Activated CD4-positive, alpha-beta T cell treated with anti-CD3 and anti-CD28 coated beads, Interleukin-2, amount 10 ng/mL, durations not matched to agents 24 days and 14 days (primary cell): Measurements from ENCODE around the gene NME7. TPM values are rescaled to one million over a fixed set of nuclear protein-coding genes. Genes with fewer than 3 reads are reported as not detected.
"Not testable (repeated sequence)": the region's sequence is repeated elsewhere in the genome, so short reads cannot be mapped to it uniquely, and the experiment has no call there.

Experiments used
- DNase-seq: peaks from one replicate; pipeline ENCODE4 v3.0.0; 2022
- H3K27ac Mint-ChIP-seq: one replicate; pipeline ENCODE4 v1.8.0; 2022; ENCODE audit warnings: mild to moderate bottlenecking, mixed read lengths
- H3K27me3 Mint-ChIP-seq: one replicate; pipeline ENCODE4 v1.8.0; 2022; ENCODE audit warnings: mixed read lengths
- H3K36me3 Mint-ChIP-seq: one replicate; pipeline ENCODE4 v1.8.0; 2022; ENCODE audit warnings: low read depth, mild to moderate bottlenecking, mixed read lengths
- H3K4me1 Mint-ChIP-seq: one replicate; pipeline ENCODE4 v1.8.0; 2021; ENCODE audit warnings: mixed read lengths
- H3K4me3 Mint-ChIP-seq: one replicate; pipeline ENCODE4 v1.8.0; 2022; ENCODE audit warnings: mild to moderate bottlenecking, moderate library complexity, mixed read lengths
- H3K9me3 Mint-ChIP-seq: one replicate; pipeline ENCODE4 v1.8.0; 2021; ENCODE audit warnings: mixed read lengths
- intact Hi-C: fragments of 100-400 bp; cut with micrococcal nuclease; formaldehyde crosslinking; loops from one replicate; pipeline ENCODE4 v1.15.1; 2023
- total RNA-seq: library from RNA; stranded (reverse); gene quantifications from 2 replicates; pipeline ENCODE4 v1.2.3, GENCODE V29; 2022

NME7 gene
- total RNA-seq, 1 donor from 2014 or later, result 10.6 TPM

- Mint-ChIP-seq H3K9me3 (no peaks in the 10 kb centered on the region), H3K36me3 (peaks cover 56% of the 10 kb centered on the region), H3K27ac (no peak overlapping the region), H3K4me3 (no peak overlapping the region), H3K4me1 (peaks cover 7% of the 10 kb centered on the region), H3K27me3 (no peaks in the 10 kb centered on the region)
- intact Hi-C loops, result no loop called here
- DNase-seq, result no peak
Measured at GRCh38 chr1:169127305-169127704, 240.3 kb downstream of the NME7 start.

DNA sequence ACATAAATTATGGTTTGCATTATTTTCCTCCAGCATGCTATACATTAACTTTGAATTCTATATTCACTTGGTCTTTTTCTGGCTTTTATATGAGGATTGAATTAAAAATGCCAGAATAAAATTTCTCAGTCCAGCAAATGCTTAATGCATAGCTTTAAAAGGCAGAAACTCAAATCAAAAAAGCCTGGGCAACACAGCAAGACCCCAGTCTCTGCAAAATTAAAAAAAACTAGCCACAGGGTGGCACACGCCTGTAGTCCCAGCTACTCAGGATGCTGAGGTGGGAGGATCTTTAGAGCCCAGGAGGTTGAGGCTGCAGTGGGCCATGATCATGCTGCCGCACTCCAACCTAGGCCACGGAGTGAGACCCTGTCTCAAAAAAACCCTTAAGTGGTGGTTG, 241.3 kb downstream of the NME7 start:
- intact Hi-C loops, result no loop called here
- no peak for DNase-seq
- H3K4me1 Mint-ChIP-seq, result peaks cover 7% of the 10 kb centered on the region
- H3K27me3 Mint-ChIP-seq, result no peaks in the 10 kb centered on the region
- no peak overlapping the region for H3K27ac Mint-ChIP-seq
- H3K9me3 Mint-ChIP-seq, result no peaks in the 10 kb centered on the region
- no peak overlapping the region for H3K4me3 Mint-ChIP-seq
- peaks cover 56% of the 10 kb centered on the region for H3K36me3 Mint-ChIP-seq

- H3K9me3 Mint-ChIP-seq, H3K4me1 Mint-ChIP-seq, H3K27ac Mint-ChIP-seq, H3K27me3 Mint-ChIP-seq, DNase-seq, H3K4me3 Mint-ChIP-seq, intact Hi-C loops: not testable (repeated sequence)
- H3K36me3 Mint-ChIP-seq, result peaks cover 49% of the 10 kb centered on the region
Measured at GRCh38 chr1:169125597-169125996, 242.0 kb downstream of the NME7 start.

DNA sequence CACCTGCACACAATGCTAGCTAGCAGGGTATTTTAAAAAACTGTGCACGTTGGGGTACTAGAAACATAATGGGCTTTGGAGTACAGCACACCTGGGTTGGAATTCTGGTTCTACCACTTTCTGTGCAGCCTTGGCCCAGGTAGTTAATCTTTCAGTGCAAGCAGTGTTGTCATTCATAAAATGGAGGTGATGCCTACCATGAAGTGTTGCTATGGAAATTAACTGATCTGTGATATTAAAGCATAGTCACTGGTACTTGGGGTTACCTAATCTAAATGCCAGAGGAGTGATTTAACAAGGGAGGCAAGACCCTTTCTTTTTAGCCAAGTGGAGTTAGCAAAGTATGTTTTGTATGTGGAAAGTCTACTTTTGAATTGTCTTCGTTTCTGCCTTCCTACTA, 243.1 kb downstream of the NME7 start:
- no peak for DNase-seq
- Mint-ChIP-seq H3K4me3 (no peak overlapping the region), H3K4me1 (peaks cover 9% of the 10 kb centered on the region), H3K9me3 (no peaks in the 10 kb centered on the region), H3K27ac (no peak overlapping the region), H3K27me3 (no peaks in the 10 kb centered on the region), H3K36me3 (peaks cover 47% of the 10 kb centered on the region)
- intact Hi-C loops, result no loop called here

GRCh38 chr1:169122976-169123375, 244.6 kb downstream of the NME7 start:
- Mint-ChIP-seq H3K36me3 (peaks cover 40% of the 10 kb centered on the region), H3K4me1 (peaks cover 5% of the 10 kb centered on the region), H3K9me3 (no peaks in the 10 kb centered on the region), H3K4me3 (no peak overlapping the region), H3K27ac (no peak overlapping the region), H3K27me3 (no peaks in the 10 kb centered on the region)
- DNase-seq, result no peak
- intact Hi-C loops, result no loop called here

GRCh38 chr1:169121146-169121923, 246.3 kb downstream of the NME7 start:
- Mint-ChIP-seq H3K4me1 (peaks cover 12% of the 10 kb centered on the region), H3K36me3 (peaks cover 41% of the 10 kb centered on the region), H3K4me3 (no peak overlapping the region), H3K27me3 (no peaks in the 10 kb centered on the region), H3K9me3 (no peaks in the 10 kb centered on the region), H3K27ac (no peak overlapping the region)
- no peak for DNase-seq
- intact Hi-C loops, result no loop called here

GRCh38 chr1:169120066-169120465, 247.5 kb downstream of the NME7 start:
- intact Hi-C loops, result no loop called here
- H3K4me1 Mint-ChIP-seq, result peaks cover 12% of the 10 kb centered on the region
- no peak overlapping the region for H3K4me3 Mint-ChIP-seq
- peaks cover 39% of the 10 kb centered on the region for H3K36me3 Mint-ChIP-seq
- no peaks in the 10 kb centered on the region for H3K9me3 Mint-ChIP-seq
- no peak for DNase-seq
- H3K27ac Mint-ChIP-seq, result no peak overlapping the region
- no peaks in the 10 kb centered on the region for H3K27me3 Mint-ChIP-seq

- DNase-seq, result no peak
- peaks cover 12% of the 10 kb centered on the region for H3K4me1 Mint-ChIP-seq
- no peak overlapping the region for H3K4me3 Mint-ChIP-seq
- intact Hi-C loops, result no loop called here
- peaks cover 36% of the 10 kb centered on the region for H3K36me3 Mint-ChIP-seq
- no peak overlapping the region for H3K27ac Mint-ChIP-seq
- no peaks in the 10 kb centered on the region for H3K27me3 Mint-ChIP-seq
- no peaks in the 10 kb centered on the region for H3K9me3 Mint-ChIP-seq
Measured at GRCh38 chr1:169119405-169119804, 248.2 kb downstream of the NME7 start.

DNA sequence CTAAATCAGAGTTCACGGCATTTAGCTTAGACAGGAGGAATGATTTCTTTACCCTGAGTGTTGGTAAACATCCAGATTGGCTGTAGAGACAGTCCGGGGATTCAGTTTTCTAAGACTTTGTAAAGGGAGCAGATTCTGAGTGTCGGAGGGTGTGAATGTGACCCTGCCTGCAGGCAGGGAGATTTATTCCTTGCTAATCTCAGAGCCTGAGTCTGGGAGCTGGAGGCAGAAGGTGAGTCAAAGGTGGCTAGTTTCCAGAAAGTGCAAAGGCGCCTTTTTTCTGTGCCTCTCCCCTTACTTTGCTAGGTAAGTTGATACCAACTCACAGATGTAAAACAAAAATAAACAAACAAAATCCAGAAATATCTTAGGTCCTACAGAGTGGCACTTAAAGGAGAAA, 249.4 kb downstream of the NME7 start:
- Mint-ChIP-seq H3K27me3 (no peaks in the 10 kb centered on the region), H3K36me3 (peaks cover 41% of the 10 kb centered on the region), H3K27ac (no peak overlapping the region), H3K4me3 (no peak overlapping the region), H3K9me3 (no peaks in the 10 kb centered on the region), H3K4me1 (peaks cover 12% of the 10 kb centered on the region)
- intact Hi-C loops, result no loop called here
- DNase-seq, result no peak

DNA sequence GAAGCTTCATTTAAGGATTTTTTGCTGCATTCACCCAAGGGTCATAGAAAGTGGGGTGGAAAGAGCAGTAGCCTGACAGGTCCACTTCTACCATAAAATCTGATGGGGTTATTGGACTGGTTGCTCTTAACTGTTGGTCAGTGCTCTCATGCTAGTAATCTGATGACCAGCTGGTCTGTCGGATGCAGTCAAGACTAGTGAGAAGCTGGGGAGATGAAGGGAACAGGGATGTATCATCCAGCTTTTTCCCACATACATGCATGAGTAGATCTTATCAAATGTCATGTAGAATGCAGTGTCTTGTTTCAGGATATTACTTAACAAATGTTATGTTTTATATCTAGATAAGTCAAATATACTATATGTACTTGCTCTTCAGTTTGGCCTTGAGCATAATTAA, 250.0 kb downstream of the NME7 start:
- Mint-ChIP-seq H3K36me3 (peaks cover 44% of the 10 kb centered on the region), H3K27ac (no peak overlapping the region), H3K4me1 (peaks cover 12% of the 10 kb centered on the region), H3K4me3 (no peak overlapping the region), H3K9me3 (no peaks in the 10 kb centered on the region), H3K27me3 (no peaks in the 10 kb centered on the region)
- DNase-seq, result no peak
- intact Hi-C loops, result no loop called here

- H3K9me3 Mint-ChIP-seq, result no peaks in the 10 kb centered on the region
- no peaks in the 10 kb centered on the region for H3K27me3 Mint-ChIP-seq
- H3K4me3 Mint-ChIP-seq, result no peak overlapping the region
- DNase-seq, result no peak
- H3K36me3 Mint-ChIP-seq, result peaks cover 47% of the 10 kb centered on the region
- no peak overlapping the region for H3K27ac Mint-ChIP-seq
- intact Hi-C loops, result no loop called here
- peaks cover 14% of the 10 kb centered on the region for H3K4me1 Mint-ChIP-seq
Measured at GRCh38 chr1:169117014-169117413, 250.6 kb downstream of the NME7 start.

DNA sequence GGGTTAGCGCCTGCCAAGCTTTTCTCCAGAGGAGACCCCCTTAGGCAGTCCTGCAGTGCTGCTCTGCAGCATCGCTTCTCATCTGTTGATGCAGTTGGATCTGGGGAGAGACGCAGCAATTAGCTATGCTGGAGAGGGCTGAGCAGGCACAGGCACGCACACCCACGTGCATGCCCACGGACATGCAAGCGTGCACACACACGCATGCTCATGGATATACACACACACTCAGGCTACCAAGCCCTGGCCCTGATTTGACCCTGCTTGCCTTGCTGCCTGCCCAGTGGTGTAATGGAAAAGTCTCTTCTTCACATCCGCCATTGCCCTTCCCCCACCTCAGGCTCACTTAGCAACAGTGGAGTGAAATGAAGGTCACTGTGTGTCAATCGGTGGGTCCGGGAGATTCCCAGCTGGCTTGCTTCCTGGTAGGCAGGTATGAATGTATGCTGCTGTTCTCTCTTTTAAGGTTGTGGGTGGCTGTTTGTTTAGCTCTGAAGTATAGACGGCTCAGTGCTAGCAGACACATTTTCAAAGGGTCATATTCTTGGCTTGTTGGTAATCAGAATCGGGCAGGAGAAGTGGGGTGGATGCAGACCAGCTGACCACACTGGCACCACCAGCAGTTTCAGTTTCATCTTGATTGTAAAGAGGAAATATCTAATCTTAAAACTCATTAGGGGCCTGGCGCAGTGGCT, 251.6 kb downstream of the NME7 start:
- Mint-ChIP-seq H3K27me3 (no peaks in the 10 kb centered on the region), H3K27ac (no peak overlapping the region), H3K4me1 (peaks cover 17% of the 10 kb centered on the region), H3K4me3 (no peak overlapping the region), H3K9me3 (no peaks in the 10 kb centered on the region), H3K36me3 (peaks cover 52% of the 10 kb centered on the region)
- intact Hi-C loops, result no loop called here
- no peak for DNase-seq

DNA sequence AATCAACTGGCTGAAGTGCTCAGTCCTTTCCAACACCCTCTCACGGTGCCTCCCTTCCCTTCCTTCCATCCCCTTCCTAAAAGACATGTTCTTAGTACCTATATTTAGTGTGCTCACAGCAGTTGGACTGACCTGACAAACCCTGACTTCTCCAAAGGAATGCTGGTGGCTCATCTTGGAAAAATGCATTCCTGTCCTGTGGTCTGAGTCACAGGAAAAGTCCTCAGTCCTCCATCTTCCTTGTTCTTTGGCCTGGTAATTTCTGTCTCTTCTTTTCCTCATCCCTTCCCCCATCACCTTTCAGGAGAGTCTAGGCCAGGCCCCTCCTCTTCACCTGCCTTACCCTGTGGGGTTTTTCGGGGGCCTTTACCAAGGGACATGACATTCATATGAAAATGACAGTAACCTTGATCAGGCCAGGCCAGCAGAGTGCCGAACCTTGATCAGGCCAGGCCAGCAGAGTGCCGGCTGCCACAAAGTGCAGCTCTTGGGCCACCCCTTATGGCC, 253.9 kb downstream of the NME7 start:
- intact Hi-C loops, result no loop called here
- no peak for DNase-seq
- H3K36me3 Mint-ChIP-seq, result peaks cover 45% of the 10 kb centered on the region
- no peaks in the 10 kb centered on the region for H3K27me3 Mint-ChIP-seq
- H3K27ac Mint-ChIP-seq, result no peak overlapping the region
- H3K9me3 Mint-ChIP-seq, result no peaks in the 10 kb centered on the region
- H3K4me3 Mint-ChIP-seq, result no peak overlapping the region
- H3K4me1 Mint-ChIP-seq, result peaks cover 32% of the 10 kb centered on the region

- peaks cover 46% of the 10 kb centered on the region for H3K36me3 Mint-ChIP-seq
- no peak overlapping the region for H3K27ac Mint-ChIP-seq
- H3K9me3 Mint-ChIP-seq, result no peaks in the 10 kb centered on the region
- no peak overlapping the region for H3K4me3 Mint-ChIP-seq
- DNase-seq, result no peak
- H3K4me1 Mint-ChIP-seq, result peaks cover 44% of the 10 kb centered on the region
- intact Hi-C loops, result no loop called here
- H3K27me3 Mint-ChIP-seq, result peaks cover 6% of the 10 kb centered on the region
Measured at GRCh38 chr1:169112241-169112640, 255.4 kb downstream of the NME7 start.
